ENCODE measurements around the gene SPACDR.

Gene SPACDR

DNA sequence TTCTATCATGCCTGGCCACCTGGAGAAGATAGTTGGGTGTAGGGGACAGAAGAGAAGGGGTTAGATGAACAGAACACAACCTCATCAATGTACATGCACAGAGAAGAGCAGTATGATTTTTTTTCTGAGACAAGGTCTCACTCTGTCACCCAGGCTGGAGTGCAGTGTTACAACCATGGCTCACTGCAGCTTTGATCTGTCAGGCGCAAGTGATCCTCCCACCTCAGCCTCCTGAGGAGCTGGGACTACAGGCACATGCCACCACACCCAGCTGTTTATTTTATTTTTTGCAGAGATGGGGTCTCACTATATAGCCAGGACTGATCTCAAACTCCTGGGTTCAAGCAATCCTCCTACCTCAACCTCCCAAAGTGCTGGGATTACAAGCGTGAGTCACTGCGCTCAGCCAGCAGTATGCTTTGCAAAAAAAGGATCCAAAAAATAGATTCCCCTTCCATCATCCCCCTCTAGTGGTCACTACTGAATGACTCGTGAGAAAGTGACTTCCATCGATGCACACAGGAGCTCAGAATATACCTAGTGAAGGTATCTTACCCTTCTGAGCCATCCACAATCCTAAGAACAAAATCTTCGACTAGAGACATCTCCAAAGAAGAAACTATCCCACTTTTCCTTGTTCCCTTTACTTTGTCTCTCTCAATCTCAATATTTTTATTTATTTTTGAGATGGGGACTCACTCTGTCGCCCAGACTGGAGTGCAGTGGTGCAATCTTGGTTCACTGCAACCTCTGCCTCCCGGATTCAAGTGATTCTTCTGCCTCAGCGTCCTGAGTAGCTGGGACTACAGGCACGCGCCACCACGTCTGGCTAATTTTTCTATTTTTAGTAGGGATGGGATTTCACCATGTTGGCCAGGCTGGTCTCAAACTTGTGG, 56.5 kb downstream of the SPACDR start:
- DNase-seq = peak; percentile 80

DNA sequence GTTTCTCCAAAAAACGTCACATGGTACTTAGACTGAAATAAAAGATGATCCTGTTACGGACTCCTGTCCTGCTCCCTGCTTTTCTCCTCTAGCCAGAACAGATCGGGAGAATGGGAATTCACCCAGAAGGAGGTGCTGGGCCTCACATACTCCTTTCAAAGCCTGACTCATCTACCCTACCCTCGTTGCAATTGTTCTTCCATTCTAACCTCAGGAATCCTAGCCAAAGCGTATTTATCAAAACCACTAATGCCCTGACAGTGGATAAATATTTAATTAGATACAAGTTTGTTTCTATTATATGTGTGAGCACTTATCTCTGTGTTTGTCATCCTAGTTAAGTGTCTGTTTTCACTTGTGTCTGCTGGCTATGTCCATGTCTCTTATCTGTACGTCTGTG, 57.3 kb downstream of the SPACDR start:
- no peak for DNase-seq
